Hepatic stellate cell (primary cell): ENCODE results near the gene CAPN13.
A peak's percentile ranks its signal among the peaks of the same experiment; 100 is the strongest.

Experiments used
- DNase-seq: peaks from one replicate; pipeline ENCODE4 v3.0.0; 2011; ENCODE audit warnings: low spot score

The CAPN13 gene

GRCh38 chr2:30730736-30731647 lies 76.3 kb downstream of the CAPN13 start:
- DNase-seq: no peak

DNA sequence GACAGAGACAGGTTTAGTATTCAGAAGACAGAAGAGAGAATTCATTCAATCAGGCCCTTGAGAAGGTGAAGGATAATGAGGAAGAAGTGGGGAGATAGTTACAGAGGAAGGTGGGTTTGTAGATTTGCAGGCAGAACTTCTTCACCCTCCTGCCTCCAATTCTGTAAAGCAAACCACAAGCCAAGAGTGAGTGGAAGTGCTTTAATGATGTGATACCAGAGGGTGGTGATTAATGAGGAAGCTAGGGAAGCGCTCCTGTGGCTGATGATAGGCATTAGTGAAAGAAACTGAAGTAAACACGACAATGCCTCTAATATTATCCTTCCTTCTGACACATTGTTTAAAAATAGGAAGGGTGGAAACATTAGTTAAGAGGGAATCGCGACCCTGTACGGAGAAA lies 78.2 kb downstream of the CAPN13 start:
- no peak for DNase-seq

- DNase-seq: no peak
Measured at GRCh38 chr2:30722936-30723725, 84.1 kb downstream of the CAPN13 start.

- no peak for DNase-seq
Measured at GRCh38 chr2:30721668-30722647, 85.3 kb downstream of the CAPN13 start.

DNA sequence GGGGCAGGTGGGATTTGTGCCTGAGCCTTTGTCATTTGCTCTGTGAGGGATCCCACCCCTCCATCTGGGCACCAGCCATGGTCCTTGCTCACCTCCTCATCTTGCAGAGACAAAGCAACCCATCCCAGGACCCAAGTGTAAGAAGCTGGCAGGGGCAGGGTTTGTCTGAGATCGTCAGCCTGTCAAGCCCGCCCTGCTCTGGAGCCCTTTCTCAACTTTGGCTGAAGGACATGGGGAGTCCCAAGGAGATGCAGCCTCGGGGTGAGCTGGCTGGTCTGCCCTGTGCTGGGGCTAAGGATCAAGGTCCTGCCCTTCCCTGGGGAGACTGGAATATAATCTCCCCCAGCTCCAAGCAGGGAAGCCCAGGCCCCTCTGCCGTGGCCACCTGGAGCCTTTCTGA lies 86.0 kb downstream of the CAPN13 start:
- no peak for DNase-seq

DNA sequence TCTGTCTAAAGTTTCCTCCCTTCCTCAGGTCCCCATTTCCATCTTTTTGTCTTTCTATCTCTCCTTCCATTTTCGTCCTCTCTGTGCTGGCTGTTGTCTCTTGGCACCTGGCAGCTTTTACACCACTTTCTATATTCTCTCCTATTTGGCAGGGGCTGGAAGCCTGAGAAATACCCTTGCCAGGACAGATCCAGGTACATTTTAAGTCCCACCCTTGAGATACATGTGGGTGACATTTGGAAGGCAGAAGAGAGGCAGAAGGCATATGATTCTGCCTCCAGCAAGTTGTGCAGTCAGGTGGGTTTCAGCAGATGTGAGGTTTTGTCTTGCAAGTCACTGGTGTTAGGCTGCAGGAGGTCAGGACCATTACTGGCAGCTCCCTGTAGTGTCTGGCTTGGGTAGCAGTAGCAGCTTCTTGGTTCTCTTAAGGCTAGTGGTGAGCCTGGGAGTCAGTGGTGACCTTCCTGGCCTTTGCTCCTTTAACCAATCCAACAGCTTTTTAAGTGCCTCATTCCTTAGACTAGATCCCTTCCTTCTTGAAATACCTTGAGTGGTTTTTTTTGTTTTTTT lies 90.1 kb downstream of the CAPN13 start:
- no peak for DNase-seq

DNA sequence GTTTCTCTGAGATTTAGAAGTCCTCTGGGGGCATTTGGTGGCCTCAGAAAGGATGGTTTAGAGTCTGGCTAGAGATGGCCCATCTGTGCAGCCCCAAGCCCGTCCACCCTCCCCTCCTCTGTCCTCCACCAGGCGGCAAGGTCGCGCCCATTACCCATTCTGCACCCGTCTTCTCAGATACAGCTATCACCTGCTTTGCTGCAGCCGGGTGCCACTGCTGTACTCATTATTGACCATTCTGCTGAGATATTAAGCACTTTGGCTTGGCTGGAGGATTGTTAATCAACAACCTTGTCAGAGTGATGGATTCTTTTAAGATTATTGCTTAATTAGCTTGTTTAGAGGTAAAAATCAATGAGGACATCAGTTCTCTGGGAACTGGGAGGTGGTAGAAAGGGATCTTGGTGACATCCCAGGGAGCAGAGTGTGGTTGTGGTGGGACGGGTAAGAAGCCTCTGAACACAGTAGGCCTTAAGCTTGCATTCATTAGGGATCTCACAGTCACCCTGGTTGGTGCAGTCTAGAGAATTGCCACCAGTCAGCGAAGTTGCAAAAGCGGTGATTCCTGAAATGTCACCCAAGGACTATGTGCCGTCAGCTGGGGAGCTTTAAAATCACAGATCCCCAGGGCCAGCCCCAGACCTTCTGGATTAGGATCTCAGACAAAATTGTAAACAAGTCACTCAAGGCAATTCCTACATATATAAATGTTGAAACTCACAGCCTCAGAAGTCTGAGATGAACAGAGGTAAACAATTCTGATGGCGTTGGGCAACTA lies 90.9 kb downstream of the CAPN13 start:
- DNase-seq: no peak

- no peak for DNase-seq
Measured at GRCh38 chr2:30714811-30715709, 92.2 kb downstream of the CAPN13 start.

DNA sequence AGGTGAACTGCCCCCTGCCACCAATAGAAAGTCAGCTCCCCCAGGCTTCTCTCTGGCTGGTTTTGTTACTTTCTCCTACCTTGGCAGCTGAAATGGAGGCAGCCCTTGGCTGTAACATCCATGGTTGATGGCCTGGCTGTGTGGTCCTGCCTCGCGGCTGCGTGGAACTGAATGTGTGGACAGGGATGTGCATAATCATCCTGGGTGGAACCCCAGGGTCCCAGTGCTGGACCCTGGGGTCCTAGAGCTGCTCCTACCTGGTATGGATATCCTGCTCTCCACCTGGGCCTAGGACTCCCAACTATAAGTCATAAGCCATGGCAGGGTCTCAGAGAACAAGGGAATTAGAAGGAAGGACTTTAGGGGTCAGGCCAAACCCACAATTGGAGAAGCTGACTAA lies 93.5 kb downstream of the CAPN13 start:
- DNase-seq: no peak

DNA sequence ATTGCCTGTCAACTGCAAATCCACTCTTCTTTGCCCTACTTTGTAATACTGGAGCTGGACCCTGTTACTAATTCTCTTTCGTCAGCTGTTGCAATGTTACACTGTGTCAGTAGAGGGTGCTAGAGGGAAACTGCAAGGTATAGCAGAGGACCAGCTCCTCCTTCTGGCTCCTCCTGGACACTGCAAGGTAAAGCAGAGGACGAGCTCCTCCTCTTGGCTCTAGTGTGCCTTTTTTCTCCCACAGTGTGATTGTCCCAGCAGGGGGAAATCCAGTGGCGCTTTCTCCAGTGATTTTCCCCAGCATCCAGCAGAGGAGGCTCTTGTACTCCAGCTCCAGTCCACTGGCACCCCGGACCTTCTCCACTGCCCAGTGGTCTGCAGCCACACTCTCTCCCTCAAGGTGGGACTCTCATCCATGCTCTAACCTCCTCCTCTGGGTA lies 95.6 kb downstream of the CAPN13 start:
- peak; percentile 82 for DNase-seq

- no peak for DNase-seq
Measured at GRCh38 chr2:30710461-30710860, 96.8 kb downstream of the CAPN13 start.

DNA sequence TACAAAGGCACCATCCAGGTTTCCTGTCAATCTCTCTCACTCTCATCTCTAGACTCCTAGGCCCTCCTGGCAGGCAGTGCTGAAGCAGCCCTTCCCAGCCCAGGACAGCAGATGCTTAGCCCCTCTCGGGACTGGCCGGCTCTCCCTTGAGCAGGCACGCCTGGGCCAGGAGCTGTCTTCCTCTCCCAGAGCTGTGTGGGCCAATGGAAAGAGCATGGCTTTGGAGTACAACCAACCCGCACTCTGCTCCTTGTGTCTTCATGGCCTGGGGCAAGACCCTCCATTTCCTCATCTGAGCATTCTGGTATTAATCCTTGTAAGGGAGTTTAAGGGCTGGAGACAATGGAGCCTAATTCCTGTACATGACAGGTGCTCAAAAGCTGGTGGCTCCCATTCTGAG lies 97.2 kb downstream of the CAPN13 start:
- no peak for DNase-seq

DNA sequence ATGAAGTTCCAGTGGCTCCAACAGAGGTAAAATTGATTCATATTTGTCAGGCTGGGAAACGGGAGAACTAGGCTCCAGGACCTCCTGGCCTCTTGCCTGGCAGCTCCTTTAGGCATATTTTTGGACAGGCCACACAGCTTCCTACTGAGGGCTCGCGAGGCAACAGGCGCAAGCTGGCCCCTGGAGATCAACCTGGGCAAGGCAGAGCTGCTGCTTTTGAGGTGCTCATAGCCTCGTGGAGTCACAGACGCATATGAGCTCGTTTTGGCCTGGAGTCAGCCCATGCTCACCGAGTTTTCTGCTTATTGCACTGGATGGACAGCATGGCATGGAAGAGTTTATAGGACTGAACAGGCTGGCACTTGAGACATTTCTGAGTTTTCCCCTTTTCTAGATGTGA lies 97.7 kb downstream of the CAPN13 start:
- DNase-seq: no peak

GRCh38 chr2:30708491-30709290 lies 98.6 kb downstream of the CAPN13 start:
- DNase-seq: peak; percentile 75

DNA sequence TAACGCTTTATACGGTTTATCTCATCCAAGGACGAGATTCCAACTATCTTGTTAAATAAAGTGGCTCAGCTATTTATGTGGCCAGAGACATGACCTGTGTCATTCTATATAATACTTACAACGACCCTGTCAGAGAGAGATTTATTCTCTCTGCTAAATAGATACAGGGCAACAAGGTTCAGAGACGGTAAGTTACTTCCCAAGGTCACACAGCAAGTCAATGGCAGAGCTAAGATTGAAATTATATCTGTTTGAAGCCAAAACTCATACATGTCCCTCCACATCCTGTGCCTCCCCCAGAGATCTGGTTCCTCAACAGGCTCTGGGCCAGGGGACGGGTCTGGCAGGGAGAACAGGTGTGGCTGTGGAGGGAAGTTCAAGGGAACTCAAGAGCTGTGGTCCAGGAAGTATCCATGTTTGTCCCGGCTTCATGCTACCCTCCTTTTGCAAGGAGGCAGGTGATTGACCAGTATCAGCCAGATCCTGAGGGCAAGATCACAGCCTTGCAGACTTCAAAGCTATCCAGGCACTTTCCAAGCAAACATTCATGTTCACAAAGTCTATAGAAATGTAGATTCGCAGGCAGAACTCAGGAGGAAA lies 99.8 kb downstream of the CAPN13 start:
- DNase-seq: no peak

DNA sequence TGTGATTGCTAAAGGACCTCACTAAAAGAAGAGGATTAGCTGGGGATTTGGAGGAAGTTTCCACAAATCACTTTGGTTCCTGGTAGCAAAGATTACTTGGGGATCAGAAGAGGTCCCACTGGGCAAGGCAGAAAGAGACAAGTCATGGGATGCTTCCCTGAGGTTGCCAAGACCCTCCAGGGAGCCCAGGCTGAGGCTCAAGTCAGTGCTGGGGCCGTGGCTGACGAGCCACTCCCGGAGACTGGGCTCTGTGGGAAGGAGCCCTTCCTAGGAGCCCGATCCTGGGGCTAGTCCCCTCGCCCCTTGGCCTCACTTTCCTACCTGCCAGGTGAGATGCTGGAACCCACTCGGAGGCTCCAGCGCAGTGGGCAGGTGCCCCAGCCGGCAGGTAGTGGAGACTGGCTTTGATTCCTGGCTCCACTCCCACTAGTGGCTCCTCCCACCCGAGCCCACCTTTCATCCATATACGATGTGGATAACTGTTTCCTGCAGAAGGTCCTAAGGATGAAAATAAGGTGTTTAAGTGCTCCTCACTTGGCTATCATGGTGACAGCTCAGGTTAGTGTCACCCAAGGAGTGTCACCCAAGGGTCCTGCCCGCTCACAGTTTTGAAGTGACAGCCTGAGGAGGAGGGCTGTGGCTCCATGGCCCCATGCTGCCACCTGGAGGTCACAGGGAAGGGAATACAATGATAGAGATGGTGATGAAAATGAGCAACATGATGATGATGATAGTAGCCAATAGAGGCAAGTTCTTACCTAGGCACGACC lies 100.5 kb downstream of the CAPN13 start:
- peak; percentile 52 for DNase-seq

- no peak for DNase-seq
Measured at GRCh38 chr2:30705711-30706533, 101.3 kb downstream of the CAPN13 start.
